Measurements from ENCODE around the gene CNNM2.
"Not testable (repeated sequence)": the region's sequence is repeated elsewhere in the genome, so short reads cannot be mapped to it uniquely, and the experiment has no call there.

CNNM2 gene

DNA sequence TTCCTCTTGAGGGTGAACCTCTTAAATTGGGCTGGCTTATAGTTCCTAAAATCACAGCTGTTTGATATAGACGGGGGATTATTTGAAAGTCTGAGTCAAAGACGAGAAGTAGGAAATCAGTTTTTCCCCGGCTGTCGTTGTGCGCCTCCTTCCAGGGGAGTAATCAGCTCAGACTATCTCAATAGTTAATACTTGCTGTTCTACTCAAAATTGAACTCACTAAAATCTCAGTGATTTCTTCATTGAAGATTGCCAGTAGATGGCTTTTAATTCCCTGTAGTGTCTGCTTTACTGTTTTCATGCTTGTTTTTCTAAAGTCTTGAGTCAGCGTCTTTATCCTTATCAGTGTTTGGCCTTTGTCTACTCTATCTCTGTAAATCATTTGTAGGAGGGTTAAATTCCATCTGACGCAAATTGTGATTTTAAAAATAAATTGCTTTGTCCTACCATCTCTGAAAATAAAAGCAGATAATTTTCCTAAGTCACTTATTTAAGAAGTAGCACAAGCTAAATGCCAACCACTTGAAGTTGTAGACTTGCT lies 47.3 kb downstream of the CNNM2 start:
- no peak for TF ChIP-seq SUZ12 (IDR thresholded peaks at IDR 0.05; ENCODE audit: extremely low read depth, insufficient read depth, insufficient read length)
- no peak for TF ChIP-seq YY1 (IDR thresholded peaks at IDR 0.05; ENCODE audit: insufficient read depth, insufficient read length)
- TF ChIP-seq ZNF274 (IDR thresholded peaks at IDR 0.05; ENCODE audit: low read depth, low read length), result no peak
- no peak overlapping the region for H3K9ac ChIP-seq (ENCODE audit: insufficient read length, low read depth)
- H3K4me3 ChIP-seq (ENCODE audit: insufficient read length, low read depth), result no peak overlapping the region
- no peaks in the 10 kb centered on the region for H3K36me3 ChIP-seq (ENCODE audit: insufficient read depth, insufficient read length, low read length)
- no peaks in the 10 kb centered on the region for H3K9me3 ChIP-seq (ENCODE audit: insufficient read depth, low read length)
- no peaks in the 10 kb centered on the region for H3K4me1 ChIP-seq (ENCODE audit: insufficient read depth, insufficient read length)
- no peak for DNase-seq (ENCODE audit: low read depth, low spot score)
- no peaks in the 10 kb centered on the region for H3K27me3 ChIP-seq (ENCODE audit: insufficient read depth, insufficient read length)

DNA sequence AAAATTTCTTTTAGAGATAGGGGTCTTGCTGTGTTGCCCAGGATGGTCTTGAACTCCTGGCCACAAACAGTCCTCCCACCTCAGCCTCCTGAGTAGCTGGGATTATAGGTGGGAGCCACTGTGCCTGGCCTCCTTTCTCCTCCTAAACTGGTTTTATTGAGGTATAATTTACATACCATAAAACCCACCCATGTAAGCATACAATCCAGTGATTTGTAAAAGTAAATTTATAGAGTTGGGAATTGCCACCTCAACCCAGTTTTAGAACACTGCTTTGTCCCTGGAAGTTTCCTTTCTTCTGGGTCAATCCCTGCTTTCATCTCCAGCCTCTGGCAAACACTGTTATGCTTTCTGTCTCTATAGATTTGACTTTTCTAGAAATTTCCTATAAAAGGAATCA lies 49.0 kb downstream of the CNNM2 start:
- Histone ChIP-seq H3K27me3 (ENCODE audit: insufficient read depth, insufficient read length) (no peaks in the 10 kb centered on the region), H3K4me1 (ENCODE audit: insufficient read depth, insufficient read length) (no peaks in the 10 kb centered on the region), H3K9me3 (ENCODE audit: insufficient read depth, low read length) (no peaks in the 10 kb centered on the region)

DNA sequence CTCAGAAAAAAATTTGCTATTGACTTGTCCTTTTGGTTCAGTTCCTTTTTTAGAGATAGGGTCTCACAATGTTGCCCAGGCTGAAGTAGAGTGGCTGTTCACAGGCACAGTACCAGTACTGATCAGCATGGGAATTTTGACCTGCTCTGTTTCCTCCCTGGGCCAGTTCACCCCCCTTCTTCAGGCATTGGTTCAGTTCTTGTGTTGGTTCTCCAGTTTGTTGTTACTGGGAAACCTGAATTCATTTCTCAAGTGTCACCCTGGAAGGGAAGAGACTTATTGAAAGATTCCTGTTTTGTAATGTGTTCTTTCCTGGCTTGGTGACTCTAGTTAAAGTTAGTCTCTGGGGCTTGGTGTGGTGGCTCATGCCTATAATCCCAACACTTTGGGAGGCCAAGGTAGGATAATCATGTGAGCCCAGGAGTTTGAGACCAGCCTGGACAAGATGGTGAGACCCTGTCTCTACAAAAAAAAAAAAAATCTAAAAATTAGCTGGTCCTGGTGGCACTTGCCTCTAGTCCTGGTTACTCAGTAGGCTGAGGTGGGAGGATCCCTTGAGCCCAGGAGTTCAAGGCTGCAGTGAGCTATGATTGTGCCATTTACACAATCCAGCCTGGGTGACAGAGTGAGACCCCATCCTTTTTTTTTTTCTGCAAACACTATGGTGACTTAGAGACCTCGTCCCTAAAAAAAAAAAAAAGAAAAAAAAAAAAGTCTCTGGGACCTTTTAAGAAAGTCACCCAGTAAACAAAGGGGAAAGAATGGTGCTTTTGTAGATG lies 52.7 kb downstream of the CNNM2 start:
- H3K27me3 ChIP-seq (ENCODE audit: insufficient read depth, insufficient read length), result no peaks in the 10 kb centered on the region
- DNase-seq (ENCODE audit: low read depth, low spot score), result no peak
- H3K9ac ChIP-seq (ENCODE audit: insufficient read length, low read depth), result no peak overlapping the region
- no peak overlapping the region for H3K4me3 ChIP-seq (ENCODE audit: insufficient read length, low read depth)
- no peak for TF ChIP-seq YY1 (IDR thresholded peaks at IDR 0.05; ENCODE audit: insufficient read depth, insufficient read length)
- no peak for TF ChIP-seq SUZ12 (IDR thresholded peaks at IDR 0.05; ENCODE audit: extremely low read depth, insufficient read depth, insufficient read length)
- no peak for TF ChIP-seq ZNF274 (IDR thresholded peaks at IDR 0.05; ENCODE audit: low read depth, low read length)
- H3K9me3 ChIP-seq (ENCODE audit: insufficient read depth, low read length), result no peaks in the 10 kb centered on the region
- no peaks in the 10 kb centered on the region for H3K36me3 ChIP-seq (ENCODE audit: insufficient read depth, insufficient read length, low read length)
- H3K4me1 ChIP-seq (ENCODE audit: insufficient read depth, insufficient read length), result peaks cover 2% of the 10 kb centered on the region

More for the DNA sequence above, 49.0 kb downstream of the CNNM2 start:
- Histone ChIP-seq H3K36me3 (ENCODE audit: insufficient read depth, insufficient read length, low read length) (no peaks in the 10 kb centered on the region), H3K9ac (ENCODE audit: insufficient read length, low read depth) (no peak overlapping the region), H3K4me3 (ENCODE audit: insufficient read length, low read depth) (no peak overlapping the region)
- DNase-seq (ENCODE audit: low read depth, low spot score), result no peak
- TF ChIP-seq ZNF274 (IDR thresholded peaks at IDR 0.05; ENCODE audit: low read depth, low read length), result no peak
- no peak for TF ChIP-seq SUZ12 (IDR thresholded peaks at IDR 0.05; ENCODE audit: extremely low read depth, insufficient read depth, insufficient read length)
- no peak for TF ChIP-seq YY1 (IDR thresholded peaks at IDR 0.05; ENCODE audit: insufficient read depth, insufficient read length)

DNA sequence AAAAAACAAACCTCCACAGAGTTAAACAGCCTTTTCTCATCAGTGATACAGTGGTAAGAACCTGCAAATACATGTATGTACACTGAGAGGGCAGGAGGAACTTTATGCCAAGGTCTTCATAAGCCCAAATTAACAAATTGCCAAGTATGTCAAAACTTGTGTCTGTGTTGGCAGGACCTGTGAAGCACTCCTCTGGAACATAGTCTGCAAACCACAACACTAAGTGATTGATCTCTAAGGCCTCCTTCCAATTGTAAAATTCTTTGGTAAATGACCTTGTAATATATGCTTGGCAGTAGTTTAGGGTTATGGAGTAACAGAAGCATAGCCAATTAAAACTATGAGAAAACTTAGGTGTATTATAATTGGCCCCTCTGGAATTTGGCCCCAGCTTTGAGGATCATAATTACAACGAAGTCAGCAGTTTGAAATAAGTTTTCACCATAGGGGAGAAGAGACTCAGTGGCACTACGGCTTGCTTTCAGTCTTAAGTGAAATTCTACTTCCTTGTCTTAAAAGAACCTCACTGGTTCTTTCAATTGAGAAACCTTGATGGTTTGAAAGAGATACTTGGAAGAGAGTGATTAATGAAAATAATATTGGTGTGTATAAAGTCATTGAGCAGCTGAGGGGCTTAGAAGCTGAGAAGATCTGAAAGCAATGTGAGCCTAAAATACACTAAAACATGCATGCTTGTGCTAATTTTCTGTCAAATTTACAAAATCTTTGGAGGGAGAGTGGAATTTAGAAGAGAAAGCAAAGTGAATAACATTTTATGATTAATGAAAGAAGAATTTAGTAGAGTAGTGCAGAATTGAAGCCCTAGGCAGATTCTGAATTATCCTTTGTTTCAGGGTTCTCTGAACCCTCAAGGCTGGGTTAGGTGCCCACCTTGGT lies 57.6 kb downstream of the CNNM2 start:
- no peak for DNase-seq (ENCODE audit: low read depth, low spot score)
- Histone ChIP-seq H3K4me3 (ENCODE audit: insufficient read length, low read depth) (no peak overlapping the region), H3K27me3 (ENCODE audit: insufficient read depth, insufficient read length) (no peaks in the 10 kb centered on the region), H3K4me1 (ENCODE audit: insufficient read depth, insufficient read length) (peaks cover 2% of the 10 kb centered on the region), H3K9me3 (ENCODE audit: insufficient read depth, low read length) (no peaks in the 10 kb centered on the region), H3K36me3 (ENCODE audit: insufficient read depth, insufficient read length, low read length) (no peaks in the 10 kb centered on the region), H3K9ac (ENCODE audit: insufficient read length, low read depth) (no peak overlapping the region)
- TF ChIP-seq ZNF274 (IDR thresholded peaks at IDR 0.05; ENCODE audit: low read depth, low read length) (no peak), SUZ12 (IDR thresholded peaks at IDR 0.05; ENCODE audit: extremely low read depth, insufficient read depth, insufficient read length) (no peak), YY1 (IDR thresholded peaks at IDR 0.05; ENCODE audit: insufficient read depth, insufficient read length) (no peak)

DNA sequence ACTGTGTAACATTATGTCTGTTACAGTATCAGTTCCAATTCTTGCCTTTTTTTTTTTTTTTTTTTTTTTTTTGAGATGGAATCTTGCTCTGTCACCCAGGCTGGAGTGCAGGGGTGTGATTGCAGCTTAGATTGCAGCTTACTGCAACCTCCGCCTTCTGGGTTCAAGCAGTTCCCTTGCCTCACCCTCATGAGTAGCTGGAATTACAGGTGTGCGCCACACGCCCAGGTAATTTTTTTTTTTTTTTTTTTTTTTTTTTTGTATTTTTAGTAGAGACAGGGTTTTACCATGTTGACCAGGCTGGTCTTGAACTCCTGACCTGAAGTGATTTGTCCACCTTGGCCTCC lies 58.3 kb downstream of the CNNM2 start:
- H3K9me3 ChIP-seq (ENCODE audit: insufficient read depth, low read length); H3K9ac ChIP-seq (ENCODE audit: insufficient read length, low read depth); H3K27me3 ChIP-seq (ENCODE audit: insufficient read depth, insufficient read length); DNase-seq (ENCODE audit: low read depth, low spot score); H3K4me1 ChIP-seq (ENCODE audit: insufficient read depth, insufficient read length); H3K4me3 ChIP-seq (ENCODE audit: insufficient read length, low read depth); H3K36me3 ChIP-seq (ENCODE audit: insufficient read depth, insufficient read length, low read length): not testable (repeated sequence)

DNA sequence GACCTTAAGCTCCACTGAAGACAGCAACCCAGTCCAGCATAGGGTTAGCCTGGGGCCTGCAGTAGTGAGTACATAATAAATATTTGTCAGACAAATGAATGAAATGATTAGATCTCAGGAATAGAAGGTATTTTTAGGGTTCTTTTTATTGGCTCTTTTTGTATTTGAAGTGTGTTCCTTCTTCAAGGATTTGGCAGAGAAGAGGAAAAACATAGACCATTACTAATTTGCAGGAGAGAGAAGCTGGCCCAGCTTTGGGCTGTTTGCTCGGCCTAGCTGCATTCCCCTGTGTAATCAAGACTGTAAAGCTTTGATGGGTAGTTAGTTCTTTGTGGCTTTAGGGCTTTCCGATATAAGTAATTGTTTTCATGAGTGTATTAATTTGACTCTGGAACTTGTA lies 64.2 kb downstream of the CNNM2 start:
- DNase-seq (ENCODE audit: low read depth, low spot score), result no peak
- H3K9me3 ChIP-seq (ENCODE audit: insufficient read depth, low read length), result no peaks in the 10 kb centered on the region
- no peaks in the 10 kb centered on the region for H3K36me3 ChIP-seq (ENCODE audit: insufficient read depth, insufficient read length, low read length)
- no peak for TF ChIP-seq YY1 (IDR thresholded peaks at IDR 0.05; ENCODE audit: insufficient read depth, insufficient read length)
- no peak for TF ChIP-seq ZNF274 (IDR thresholded peaks at IDR 0.05; ENCODE audit: low read depth, low read length)
- no peak for TF ChIP-seq SUZ12 (IDR thresholded peaks at IDR 0.05; ENCODE audit: extremely low read depth, insufficient read depth, insufficient read length)
- no peak overlapping the region for H3K4me3 ChIP-seq (ENCODE audit: insufficient read length, low read depth)
- H3K9ac ChIP-seq (ENCODE audit: insufficient read length, low read depth), result no peak overlapping the region
- no peaks in the 10 kb centered on the region for H3K4me1 ChIP-seq (ENCODE audit: insufficient read depth, insufficient read length)
- no peaks in the 10 kb centered on the region for H3K27me3 ChIP-seq (ENCODE audit: insufficient read depth, insufficient read length)

DNA sequence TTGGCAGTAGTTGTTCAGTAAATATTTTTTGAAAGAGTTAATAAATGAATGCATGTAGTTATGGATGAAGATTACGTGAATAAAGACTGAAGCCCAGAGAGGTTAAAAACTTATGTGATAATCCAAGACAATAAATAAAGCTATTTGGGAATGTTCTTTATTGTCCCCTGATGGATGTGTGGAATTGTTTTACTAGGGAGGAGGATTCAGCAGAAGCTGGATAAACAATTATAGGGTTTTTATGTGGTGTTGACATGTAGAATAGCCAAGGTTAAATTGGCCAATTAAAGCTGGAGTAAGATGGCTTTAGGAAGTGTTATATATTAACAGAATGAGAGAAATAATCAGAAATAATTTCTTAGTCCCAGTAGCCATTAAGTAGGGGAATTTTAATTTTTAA lies 66.0 kb downstream of the CNNM2 start:
- Histone ChIP-seq H3K27me3 (ENCODE audit: insufficient read depth, insufficient read length) (no peaks in the 10 kb centered on the region), H3K9ac (ENCODE audit: insufficient read length, low read depth) (no peak overlapping the region), H3K36me3 (ENCODE audit: insufficient read depth, insufficient read length, low read length) (no peaks in the 10 kb centered on the region), H3K4me3 (ENCODE audit: insufficient read length, low read depth) (no peak overlapping the region), H3K9me3 (ENCODE audit: insufficient read depth, low read length) (no peaks in the 10 kb centered on the region), H3K4me1 (ENCODE audit: insufficient read depth, insufficient read length) (no peaks in the 10 kb centered on the region)
- TF ChIP-seq SUZ12 (IDR thresholded peaks at IDR 0.05; ENCODE audit: extremely low read depth, insufficient read depth, insufficient read length) (no peak), YY1 (IDR thresholded peaks at IDR 0.05; ENCODE audit: insufficient read depth, insufficient read length) (no peak), ZNF274 (IDR thresholded peaks at IDR 0.05; ENCODE audit: low read depth, low read length) (no peak)
- DNase-seq (ENCODE audit: low read depth, low spot score), result no peak
